GM23248 (cell line): Measurements from ENCODE around the gene DIS3L. TPM values are rescaled to one million over a fixed set of nuclear protein-coding genes. Genes with fewer than 3 reads are reported as not detected.

ENCODE experiments used
- DNase-seq: peaks from one replicate; pipeline ENCODE4 v3.0.0-alpha.2; 2015
- H2AFZ ChIP-seq: fragments of 200-600 bp; sonication (generic); 2 replicates; pipeline ENCODE4 v1.6.1; 2016; ENCODE audit warnings: antibody characterized with exemption
- H3F3A ChIP-seq: fragments of 200-600 bp; sonication (generic); 2 replicates; pipeline ENCODE4 v1.6.1; 2016; ENCODE audit warnings: mild to moderate bottlenecking, antibody characterized with exemption, mixed run types; ENCODE audit not compliant: insufficient read depth
- H3K27ac ChIP-seq: fragments of 200-600 bp; sonication (generic); 2 replicates; pipeline ENCODE4 v1.5.1; 2016; ENCODE audit warnings: mild to moderate bottlenecking
- H3K27me3 ChIP-seq: fragments of 200-600 bp; sonication (generic); replicated peaks from 2 replicates; pipeline ENCODE4 v1.6.1; 2016; ENCODE audit warnings: mild to moderate bottlenecking; ENCODE audit not compliant: insufficient read depth
- H3K36me3 ChIP-seq: fragments of 200-600 bp; sonication (generic); 2 replicates; pipeline ENCODE4 v1.6.1; 2016; ENCODE audit warnings: low read depth, mild to moderate bottlenecking
- H3K4me1 ChIP-seq: fragments of 200-600 bp; sonication (generic); 2 replicates; pipeline ENCODE4 v1.6.1; 2016; ENCODE audit warnings: mild to moderate bottlenecking; ENCODE audit not compliant: insufficient read depth
- H3K4me2 ChIP-seq: fragments of 200-600 bp; sonication (generic); one replicate; pipeline ENCODE4 v1.6.1; 2016; ENCODE audit warnings: mild to moderate bottlenecking; ENCODE audit not compliant: unreplicated experiment
- H3K4me3 ChIP-seq: fragments of 200-600 bp; sonication (generic); 2 replicates; pipeline ENCODE4 v1.5.1; 2016; ENCODE audit warnings: mild to moderate bottlenecking
- H3K79me2 ChIP-seq: fragments of 200-600 bp; sonication (generic); 2 replicates; pipeline ENCODE4 v1.6.1; 2016; ENCODE audit warnings: mild to moderate bottlenecking; ENCODE audit not compliant: insufficient read depth
- H3K9ac ChIP-seq: fragments of 200-600 bp; sonication (generic); 2 replicates; pipeline ENCODE4 v1.6.1; 2016; ENCODE audit warnings: mild to moderate bottlenecking
- H3K9me2 ChIP-seq: fragments of 200-600 bp; sonication (generic); 2 replicates; pipeline ENCODE4 v1.6.1; 2016; ENCODE audit warnings: mixed run types, mild to moderate bottlenecking, moderate library complexity; ENCODE audit not compliant: insufficient read depth
- H3K9me3 ChIP-seq: fragments of 200-600 bp; sonication (generic); one replicate; pipeline ENCODE4 v1.6.1; 2017; ENCODE audit warnings: low read depth
- H4K20me1 ChIP-seq: fragments of 200-600 bp; sonication (generic); 2 replicates; pipeline ENCODE4 v1.6.0; 2016; ENCODE audit not compliant: insufficient read depth
- EZH2 ChIP-seq: fragments of 200-600 bp; sonication (generic); IDR thresholded peaks from 2 replicates; pipeline ENCODE4 v1.6.1; 2018; ENCODE audit warnings: antibody characterized with exemption, mild to moderate bottlenecking; ENCODE audit not compliant: insufficient read depth, poor library complexity, severe bottlenecking
- EZH2phosphoT487 ChIP-seq: fragments of 200-600 bp; sonication (generic); IDR thresholded peaks from 2 replicates; pipeline ENCODE4 v1.6.1; 2018; ENCODE audit warnings: antibody characterized with exemption, moderate library complexity, mild to moderate bottlenecking, low read depth; ENCODE audit not compliant: insufficient read depth
- WGBS, 2 experiments: methylation state at CpG; one replicate each; pipeline ENCODE4 v1.1.6; 2015 to 2017; ENCODE audit warnings: low lambda C conversion rate in 2 of 2, low coverage in 1 of 2; ENCODE audit errors: missing lambda C conversion rate in 2 of 2; 5-methylcytosine and 5-hydroxymethylcytosine counted together
- in situ Hi-C: fragments of 300-500 bp; cut with MboI; formaldehyde crosslinking; loops from 2 replicates; pipeline ENCODE4 v1.15.0; 2020
- polyA plus RNA-seq: library from polyadenylated mRNA; unstranded; fragments of >200 nt; fragmentation: Nextera tagmentation; extraction: Ambion mirVana; gene quantifications from 2 replicates; pipeline ENCODE4 v1.2.1, GENCODE V29; 2016
- total RNA-seq: library from RNA; depleted of rRNA; stranded (reverse); fragments of >200 nt; shearing (Covaris generic); gene quantifications from 2 replicates; pipeline ENCODE4 v1.2.3, GENCODE V29; 2014

Gene DIS3L
- total and polyA plus RNA-seq, 2 experiments from 2014 or later, result 15.6 to 23.7 TPM

- no peaks in the 10 kb centered on the region for H3K27me3 ChIP-seq
- no peak for DNase-seq
- WGBS, 2 experiments, result 81 to 90% methylated on average over 3 of the region's 3 CpGs
- H3K27ac ChIP-seq, result no peak overlapping the region
- H3K9me2 ChIP-seq, result no peaks in the 10 kb centered on the region
- peaks cover 6% of the 10 kb centered on the region; the same call in 1 of the 2 replicates for H3K36me3 ChIP-seq
- in situ Hi-C loops, result no loop called here
- H3K9me3 ChIP-seq, result no peaks in the 10 kb centered on the region
- TF ChIP-seq EZH2phosphoT487 (no peak), EZH2 (no peak)
- H3K4me2 ChIP-seq, result no peak overlapping the region
- no peak overlapping the region for H3K4me3 ChIP-seq
- no peak overlapping the region for H3K9ac ChIP-seq
- peaks cover 7% of the 10 kb centered on the region; the same call in 1 of the 2 replicates for H3K4me1 ChIP-seq
- H4K20me1 ChIP-seq, result no peaks in the 10 kb centered on the region
- no peak overlapping the region for H2AFZ ChIP-seq
- H3K79me2 ChIP-seq, result no peaks in the 10 kb centered on the region
- peaks cover under 1% of the 10 kb centered on the region; the same call in 1 of the 2 replicates for H3F3A ChIP-seq
These were observed 15.2 kb downstream of the DIS3L start for GRCh38 chr15:66308531-66308930.

DNA sequence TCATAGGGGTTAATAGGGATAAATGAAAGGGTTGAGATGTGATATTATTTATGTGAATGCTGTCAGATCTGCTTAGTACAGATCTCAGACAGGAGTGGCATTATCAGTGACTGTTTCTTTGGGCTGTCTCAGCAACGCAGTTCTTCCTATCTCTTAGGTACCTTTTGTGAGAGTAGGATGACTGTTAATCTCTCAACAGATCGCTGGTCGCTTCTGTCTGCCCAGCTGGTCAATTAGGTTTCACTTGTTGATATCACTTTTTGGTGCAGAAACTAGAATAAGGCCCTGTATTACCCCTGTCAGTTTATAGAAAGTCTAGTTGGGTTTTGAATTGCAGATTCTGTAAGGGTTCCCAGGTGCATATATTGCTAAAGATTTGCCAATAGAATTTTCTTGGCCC lies 16.5 kb downstream of the DIS3L start:
- no peak overlapping the region for H3K4me2 ChIP-seq
- no peaks in the 10 kb centered on the region for H3K79me2 ChIP-seq
- peaks cover 6% of the 10 kb centered on the region; the same call in 1 of the 2 replicates for H3K36me3 ChIP-seq
- WGBS, 2 experiments, result 98 to 99% methylated on average over 3 of the region's 3 CpGs
- TF ChIP-seq EZH2phosphoT487 (no peak), EZH2 (no peak)
- no peaks in the 10 kb centered on the region for H3K27me3 ChIP-seq
- DNase-seq, result no peak
- in situ Hi-C loops, result no loop called here
- H3K9ac ChIP-seq, result no peak overlapping the region
- H4K20me1 ChIP-seq, result no peaks in the 10 kb centered on the region
- H3K27ac ChIP-seq, result no peak overlapping the region
- no peaks in the 10 kb centered on the region for H3K4me1 ChIP-seq
- no peak overlapping the region for H2AFZ ChIP-seq
- H3K9me3 ChIP-seq, result no peaks in the 10 kb centered on the region
- no peak overlapping the region for H3K4me3 ChIP-seq
- H3F3A ChIP-seq, result no peaks in the 10 kb centered on the region
- no peaks in the 10 kb centered on the region for H3K9me2 ChIP-seq

GRCh38 chr15:66310786-66311185 lies 17.4 kb downstream of the DIS3L start:
- no peaks in the 10 kb centered on the region for H3F3A ChIP-seq
- DNase-seq, result no peak
- no peak overlapping the region for H3K9ac ChIP-seq
- H3K27ac ChIP-seq, result no peak overlapping the region
- in situ Hi-C loops, result no loop called here
- TF ChIP-seq EZH2, result no peak
- TF ChIP-seq EZH2phosphoT487, result no peak
- H4K20me1 ChIP-seq, result no peaks in the 10 kb centered on the region
- no peaks in the 10 kb centered on the region for H3K27me3 ChIP-seq
- no peak overlapping the region for H3K4me3 ChIP-seq
- H3K4me2 ChIP-seq, result no peak overlapping the region
- H3K9me2 ChIP-seq, result no peaks in the 10 kb centered on the region
- H3K36me3 ChIP-seq, result peaks cover 6% of the 10 kb centered on the region; the same call in 1 of the 2 replicates
- WGBS, 2 experiments, result 80 to 96% methylated on average over 2 of the region's 2 CpGs
- no peaks in the 10 kb centered on the region for H3K4me1 ChIP-seq
- no peak overlapping the region for H2AFZ ChIP-seq
- no peaks in the 10 kb centered on the region for H3K79me2 ChIP-seq
- no peaks in the 10 kb centered on the region for H3K9me3 ChIP-seq

DNA sequence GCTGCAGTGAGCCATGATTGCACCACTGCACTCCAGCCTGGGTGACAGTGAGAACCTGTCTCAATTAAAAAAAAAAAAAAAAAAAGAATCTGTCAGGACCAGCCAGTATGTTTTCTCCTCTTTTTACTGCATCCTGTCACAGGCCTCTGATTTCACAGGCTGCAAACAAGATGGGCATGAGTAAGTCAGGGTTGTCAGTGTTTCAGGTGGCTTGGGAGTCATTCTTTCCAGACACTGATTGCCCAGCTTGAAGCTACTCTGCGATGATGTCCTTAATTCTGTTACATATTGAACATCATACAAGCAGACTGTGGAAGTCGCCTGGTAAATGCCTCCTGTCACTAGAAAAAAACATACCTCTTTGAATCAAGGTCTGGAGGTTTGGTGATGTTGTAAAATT lies 18.8 kb downstream of the DIS3L start:
- H2AFZ ChIP-seq, result no peak overlapping the region
- no peaks in the 10 kb centered on the region for H3F3A ChIP-seq
- no peaks in the 10 kb centered on the region for H3K9me2 ChIP-seq
- H4K20me1 ChIP-seq, result no peaks in the 10 kb centered on the region
- peaks cover 6% of the 10 kb centered on the region; the same call in 1 of the 2 replicates for H3K36me3 ChIP-seq
- no peak overlapping the region for H3K4me3 ChIP-seq
- TF ChIP-seq EZH2, result no peak
- no peak for TF ChIP-seq EZH2phosphoT487
- H3K9me3 ChIP-seq, result no peaks in the 10 kb centered on the region
- H3K27ac ChIP-seq, result no peak overlapping the region
- in situ Hi-C loops, result no loop called here
- H3K4me2 ChIP-seq, result no peak overlapping the region
- no peaks in the 10 kb centered on the region for H3K4me1 ChIP-seq
- H3K9ac ChIP-seq, result no peak overlapping the region
- no peak for DNase-seq
- H3K27me3 ChIP-seq, result no peaks in the 10 kb centered on the region
- H3K79me2 ChIP-seq, result no peaks in the 10 kb centered on the region
- WGBS, 2 experiments, result 88 to 93% methylated on average over 2 of the region's 2 CpGs
